OCI-LY7 (cell line): Measurements from ENCODE around the gene LSAMP. TPM values are rescaled to one million over a fixed set of nuclear protein-coding genes. Genes with fewer than 3 reads are reported as not detected.

Source experiments
- BruUV-seq: library from RNA; stranded (reverse); fragments of 400-500 nt; replicated peaks from 2 replicates; lab custom pipeline; 2021; lab: Mats Ljungman, UMichigan
- CTCF ChIA-PET: fragments of 300-600 bp; sonication (Branson Sonifier 250); formaldehyde crosslinking; loops from one replicate; lab custom pipeline; 2022; ENCODE audit warnings: antibody characterized with exemption; ENCODE audit not compliant: unreplicated experiment; lab: Charles Lee
- POLR2A ChIA-PET: fragments of 300-600 bp; sonication (Branson Sonifier 250); formaldehyde crosslinking; loops from one replicate; lab custom pipeline; 2022; ENCODE audit warnings: antibody characterized with exemption; lab: Charles Lee
- DNase-seq: peaks from one replicate; pipeline ENCODE4 v3.0.0-alpha.2; 2015; ENCODE audit warnings: low spot score
- H2AFZ ChIP-seq: fragments of 200-600 bp; sonication (generic), shearing (Covaris generic); 2 replicates; pipeline ENCODE4 v1.6.1; 2014; ENCODE audit warnings: mild to moderate bottlenecking, antibody characterized with exemption, low read length, moderate library complexity
- H3K27ac ChIP-seq: fragments of 200-600 bp; sonication (generic); 2 replicates; pipeline ENCODE4 v1.5.1; 2014; ENCODE audit warnings: mixed run types, low read depth, mild to moderate bottlenecking, moderate library complexity, low read length, inconsistent platforms; ENCODE audit not compliant: poor library complexity, severe bottlenecking
- H3K36me3 ChIP-seq: fragments of 200-600 bp; sonication (generic); 2 replicates; pipeline ENCODE4 v1.6.1; 2014; ENCODE audit warnings: mild to moderate bottlenecking, antibody characterized with exemption, low read length, moderate library complexity, mixed read lengths; ENCODE audit not compliant: insufficient read depth
- H3K4me1 ChIP-seq: fragments of 200-600 bp; sonication (generic); 2 replicates; pipeline ENCODE4 v1.5.1; 2014; ENCODE audit warnings: mild to moderate bottlenecking, low read length; ENCODE audit not compliant: insufficient read depth, poor library complexity, severe bottlenecking
- H3K4me2 ChIP-seq: fragments of 200-600 bp; sonication (generic); 2 replicates; pipeline ENCODE4 v1.6.1; 2014; ENCODE audit warnings: mild to moderate bottlenecking, low read length
- H3K4me3 ChIP-seq: fragments of 200-600 bp; sonication (generic); 2 replicates; pipeline ENCODE4 v1.5.1; 2014; ENCODE audit warnings: mild to moderate bottlenecking, low read depth, low read length; ENCODE audit not compliant: poor library complexity, severe bottlenecking
- H3K79me2 ChIP-seq: fragments of 200-600 bp; sonication (generic); 2 replicates; pipeline ENCODE4 v1.6.1; 2016; ENCODE audit warnings: low read depth, mild to moderate bottlenecking, low read length, moderate library complexity, mixed read lengths; ENCODE audit not compliant: insufficient read depth
- H3K9me2 ChIP-seq: fragments of 200-600 bp; sonication (generic); 2 replicates; pipeline ENCODE4 v1.6.1; 2016; ENCODE audit warnings: mild to moderate bottlenecking, low read length, mixed read lengths; ENCODE audit not compliant: insufficient read depth
- H3K9me3 ChIP-seq: fragments of 200-600 bp; sonication (generic); 2 replicates; pipeline ENCODE4 v1.6.1; 2014; ENCODE audit warnings: mild to moderate bottlenecking, mixed run types, low read length, mixed read lengths
- H4K20me1 ChIP-seq: fragments of 200-600 bp; sonication (generic); 2 replicates; pipeline ENCODE4 v1.6.1; 2014; ENCODE audit warnings: mild to moderate bottlenecking, antibody characterized with exemption, low read length, moderate library complexity, mixed read lengths; ENCODE audit not compliant: insufficient read depth
- EZH2phosphoT487 ChIP-seq: fragments of 200-600 bp; sonication (generic); IDR thresholded peaks from 2 replicates; pipeline ENCODE4 v1.6.1; 2018; ENCODE audit warnings: low read depth, borderline replicate concordance, mild to moderate bottlenecking, mixed run types, antibody characterized with exemption, low read length, moderate library complexity, mixed read lengths
- intact Hi-C: fragments of 100-400 bp; cut with micrococcal nuclease; formaldehyde crosslinking; loops from one replicate; pipeline ENCODE4 v1.10.0; 2022; ENCODE audit not compliant: unreplicated experiment
- total RNA-seq, 2 experiments: library from RNA; depleted of rRNA in 1 of 2; stranded (reverse); fragments of >200 nt in 1 of 2; shearing (Covaris generic) in 1 of 2; gene quantifications; 2 replicates each; pipeline ENCODE4 v1.2.3, GENCODE V29; 2014 to 2022
- TF ChIP-seq, protein P1 (sequence below): fragments of 200-600 bp; sonication (generic); conservative IDR thresholded peaks from 2 replicates; pipeline ENCODE4 v1.5.1; 2014; ENCODE audit warnings: mild to moderate bottlenecking, antibody characterized with exemption, low read length, moderate library complexity, mixed read lengths

Gene LSAMP
- total RNA-seq, 2 experiments from 2014 or later = 1.4 TPM; not detected in 1

DNA sequence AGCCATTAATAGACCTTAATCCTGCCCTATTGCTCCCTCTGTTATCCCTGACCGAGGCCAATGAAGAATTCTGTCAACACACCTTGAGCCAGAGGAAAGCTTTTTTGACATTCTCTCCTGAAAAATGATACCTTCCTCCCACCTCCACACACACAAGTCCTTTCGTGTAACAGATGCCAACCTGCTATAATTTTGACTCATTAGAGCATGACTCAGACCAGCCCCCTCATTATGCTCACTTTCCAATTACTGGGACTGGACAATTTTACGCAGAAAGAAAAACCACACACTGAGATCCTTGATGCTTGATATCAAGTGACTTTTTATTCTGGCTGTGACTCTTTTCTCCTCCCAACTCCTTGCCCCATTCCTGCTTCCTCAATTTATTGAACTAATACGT is 50.9 kb downstream of the LSAMP start:
- Histone ChIP-seq H3K9me3 (0 out of 2 replicates have a peak, but pooled peaks cover 3% of the 10 kb centered on the region), H3K4me2 (no peak overlapping the region), H3K4me3 (no peak overlapping the region), H3K9me2 (no peaks in the 10 kb centered on the region), H3K79me2 (no peaks in the 10 kb centered on the region), H3K36me3 (no peaks in the 10 kb centered on the region), H2AFZ (no peak overlapping the region), H3K4me1 (no peaks in the 10 kb centered on the region), H4K20me1 (no peaks in the 10 kb centered on the region), H3K27ac (no peak overlapping the region)
- intact Hi-C loops = no loop called here
- TF ChIP-seq, protein P1, sequence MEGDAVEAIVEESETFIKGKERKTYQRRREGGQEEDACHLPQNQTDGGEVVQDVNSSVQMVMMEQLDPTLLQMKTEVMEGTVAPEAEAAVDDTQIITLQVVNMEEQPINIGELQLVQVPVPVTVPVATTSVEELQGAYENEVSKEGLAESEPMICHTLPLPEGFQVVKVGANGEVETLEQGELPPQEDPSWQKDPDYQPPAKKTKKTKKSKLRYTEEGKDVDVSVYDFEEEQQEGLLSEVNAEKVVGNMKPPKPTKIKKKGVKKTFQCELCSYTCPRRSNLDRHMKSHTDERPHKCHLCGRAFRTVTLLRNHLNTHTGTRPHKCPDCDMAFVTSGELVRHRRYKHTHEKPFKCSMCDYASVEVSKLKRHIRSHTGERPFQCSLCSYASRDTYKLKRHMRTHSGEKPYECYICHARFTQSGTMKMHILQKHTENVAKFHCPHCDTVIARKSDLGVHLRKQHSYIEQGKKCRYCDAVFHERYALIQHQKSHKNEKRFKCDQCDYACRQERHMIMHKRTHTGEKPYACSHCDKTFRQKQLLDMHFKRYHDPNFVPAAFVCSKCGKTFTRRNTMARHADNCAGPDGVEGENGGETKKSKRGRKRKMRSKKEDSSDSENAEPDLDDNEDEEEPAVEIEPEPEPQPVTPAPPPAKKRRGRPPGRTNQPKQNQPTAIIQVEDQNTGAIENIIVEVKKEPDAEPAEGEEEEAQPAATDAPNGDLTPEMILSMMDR = no peak
- no peak for TF ChIP-seq EZH2phosphoT487
- no TSS peak for BruUV-seq
- POLR2A ChIA-PET = interaction anchor here (1.4 kb wide), 1 partner anchor 11 kb away, joined by 3 read pairs; no protein-coding TSS in a partner anchor
- CTCF ChIA-PET = no interaction called here
- no peak for DNase-seq

DNA sequence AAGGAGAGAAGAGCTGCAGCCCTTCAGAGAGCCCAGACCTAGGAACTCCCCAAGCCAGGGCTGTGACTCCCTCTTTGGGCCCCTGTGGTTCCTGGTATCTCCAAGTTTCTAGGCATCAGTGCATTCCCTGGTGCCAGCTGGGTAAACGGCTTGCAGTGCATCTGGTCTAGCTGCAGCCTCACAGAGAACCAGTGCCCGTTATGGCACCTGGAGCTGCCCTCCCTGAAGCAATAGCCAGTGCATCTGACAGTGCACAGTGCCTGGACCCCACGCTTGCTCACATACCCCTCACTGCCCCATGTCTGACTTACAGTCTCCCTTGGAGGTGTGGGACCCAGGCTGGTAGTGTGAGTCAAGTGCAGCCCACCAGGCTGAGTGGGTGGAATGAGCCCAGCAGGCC is 52.1 kb downstream of the LSAMP start:
- Histone ChIP-seq H2AFZ (no peak overlapping the region), H3K27ac (no peak overlapping the region), H3K4me3 (no peak overlapping the region), H3K4me1 (no peaks in the 10 kb centered on the region), H4K20me1 (no peaks in the 10 kb centered on the region), H3K4me2 (no peak overlapping the region), H3K79me2 (no peaks in the 10 kb centered on the region), H3K36me3 (no peaks in the 10 kb centered on the region), H3K9me2 (no peaks in the 10 kb centered on the region), H3K9me3 (0 out of 2 replicates have a peak, but pooled peaks cover 3% of the 10 kb centered on the region)
- no TSS peak for BruUV-seq
- TF ChIP-seq, protein P1 = no peak
- no peak for TF ChIP-seq EZH2phosphoT487
- POLR2A ChIA-PET = interaction anchor here (0.8 kb wide), 1 partner anchor 25 kb away, joined by 3 read pairs; no protein-coding TSS in a partner anchor
- intact Hi-C loops = no loop called here
- no peak for DNase-seq
- CTCF ChIA-PET = no interaction called here

DNA sequence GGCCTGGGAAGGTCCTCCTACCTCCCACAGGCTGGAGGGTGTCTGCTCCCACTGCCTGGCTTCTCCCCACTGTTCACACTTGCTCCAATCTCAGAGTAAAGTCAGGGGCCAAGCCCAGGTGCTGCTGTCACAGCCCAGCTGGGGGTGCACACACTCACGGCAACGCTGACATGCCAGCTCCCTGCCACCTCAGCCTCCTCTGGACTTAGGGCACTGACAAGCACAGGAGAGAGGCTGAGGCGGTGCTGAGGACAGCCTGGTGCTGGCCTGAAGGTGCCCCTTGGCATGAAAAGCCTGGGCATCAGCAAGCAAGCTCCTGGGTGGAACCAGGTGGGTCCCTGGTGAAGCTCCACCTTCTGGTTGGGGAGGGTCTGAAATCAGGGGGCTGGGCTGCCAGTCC is 53.0 kb downstream of the LSAMP start:
- CTCF ChIA-PET = no interaction called here
- Histone ChIP-seq H4K20me1 (no peaks in the 10 kb centered on the region), H3K79me2 (no peaks in the 10 kb centered on the region), H2AFZ (no peak overlapping the region), H3K27ac (no peak overlapping the region), H3K9me2 (no peaks in the 10 kb centered on the region), H3K4me3 (no peak overlapping the region), H3K9me3 (0 out of 2 replicates have a peak, but pooled peaks cover 3% of the 10 kb centered on the region), H3K4me2 (no peak overlapping the region), H3K4me1 (no peaks in the 10 kb centered on the region), H3K36me3 (no peaks in the 10 kb centered on the region)
- intact Hi-C loops = no loop called here
- DNase-seq = no peak
- TF ChIP-seq, protein P1 = no peak
- TF ChIP-seq EZH2phosphoT487 = no peak
- no TSS peak for BruUV-seq
- POLR2A ChIA-PET = no interaction called here
